H1 (cell line): Measurements from ENCODE around the gene ZYG11B.

Source experiments
- ATF3 ChIP-seq: IDR thresholded peaks from 2 replicates; pipeline ENCODE4 v1.6.1; 2011; ENCODE audit warnings: low read depth, mild to moderate bottlenecking, low read length; ENCODE audit not compliant: insufficient read depth
- CTCF ChIP-seq, 3 experiments: IDR thresholded peaks; 1 replicate in 2 of 3; 2 replicates in 1 of 3; pipeline versions ENCODE4 v1.5.1 to v1.6.1; 2011; ENCODE audit warnings: low read length in 3 of 3, mild to moderate bottlenecking in 3 of 3, inconsistent platforms in 2 of 3, low read depth in 1 of 3, moderate library complexity in 1 of 3; ENCODE audit not compliant: insufficient read depth in 1 of 3; ENCODE audit errors: control extremely low read depth in 1 of 3
- HDAC6 ChIP-seq: IDR thresholded peaks from one replicate; pipeline ENCODE4 v1.7.1; 2012; ENCODE audit warnings: low read depth, mild to moderate bottlenecking, inconsistent platforms, low read length, moderate library complexity
- JUN ChIP-seq: IDR thresholded peaks from 2 replicates; pipeline ENCODE4 v1.6.1; 2011; ENCODE audit warnings: low read depth, mild to moderate bottlenecking, improper control_type of control experiment, low read length
- POLR2AphosphoS5 ChIP-seq: IDR thresholded peaks from 2 replicates; pipeline ENCODE4 v1.6.1; 2011; ENCODE audit warnings: low read depth, low read length

DNA sequence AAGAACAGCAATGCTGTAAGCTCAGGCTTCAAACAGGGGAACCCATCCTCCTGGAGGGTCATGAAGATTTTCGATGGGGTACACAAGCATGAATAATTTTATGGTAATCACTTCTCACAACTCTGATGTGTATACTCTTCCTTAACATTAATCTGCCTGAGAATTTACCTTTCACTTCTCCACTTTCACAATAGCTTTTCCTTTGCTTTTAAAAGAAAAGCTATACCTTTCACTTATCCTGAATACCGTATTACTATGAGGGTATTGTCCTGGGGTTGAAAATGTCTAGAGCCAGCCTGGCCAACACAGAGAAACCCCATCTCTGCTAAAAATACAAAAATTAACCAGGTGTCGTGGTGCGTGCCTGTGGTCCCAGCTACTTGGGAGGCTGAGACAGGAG lies 12.7 kb upstream of the ZYG11B start:
- TF ChIP-seq ATF3 (no peak), CTCF (IDR thresholded peaks at IDR 0.05; ENCODE audit: control extremely low read depth in 1 of 3, insufficient read depth in 1 of 3, low read depth in 1 of 3, low read length in 3 of 3) (no peak), POLR2AphosphoS5 (no peak), JUN (no peak), HDAC6 (no peak)
